Renal cortical epithelial cell (primary cell): ENCODE measurements around the gene LCNL1. TPM values are rescaled to one million over a fixed set of nuclear protein-coding genes. Genes with fewer than 3 reads are reported as not detected.

ENCODE experiments used
- DNase-seq: peaks from one replicate; pipeline ENCODE4 v3.0.0-alpha.2; 2011; ENCODE audit warnings: low read depth
- total RNA-seq: library from RNA; depleted of rRNA; stranded (reverse); fragments of >200 nt; gene quantifications from 2 replicates; pipeline ENCODE4 v1.2.3, GENCODE V29; 2014

LCNL1 gene
- total RNA-seq, 1 donor from 2014 or later: not detected

DNA sequence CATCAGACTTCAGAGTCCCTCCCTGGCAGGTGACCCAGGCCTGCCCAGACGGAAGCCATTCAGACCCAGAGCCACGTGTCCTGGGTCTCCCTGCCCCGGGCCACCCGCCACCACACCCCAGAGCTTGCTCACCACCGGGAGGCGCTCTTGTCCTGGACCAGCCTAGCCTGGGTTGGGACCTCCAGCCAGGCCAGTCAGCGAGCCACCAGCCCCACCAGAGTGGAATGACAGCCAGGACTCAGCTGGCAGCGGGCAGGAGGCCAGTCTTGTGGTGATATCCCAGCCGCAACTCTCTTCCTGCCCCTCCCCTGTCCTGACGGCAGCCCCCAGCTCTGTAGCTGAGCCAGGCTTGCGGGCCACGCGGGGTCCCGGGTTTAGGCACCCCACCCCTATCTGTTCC, 7.1 kb upstream of the LCNL1 start:
- no peak for DNase-seq

DNA sequence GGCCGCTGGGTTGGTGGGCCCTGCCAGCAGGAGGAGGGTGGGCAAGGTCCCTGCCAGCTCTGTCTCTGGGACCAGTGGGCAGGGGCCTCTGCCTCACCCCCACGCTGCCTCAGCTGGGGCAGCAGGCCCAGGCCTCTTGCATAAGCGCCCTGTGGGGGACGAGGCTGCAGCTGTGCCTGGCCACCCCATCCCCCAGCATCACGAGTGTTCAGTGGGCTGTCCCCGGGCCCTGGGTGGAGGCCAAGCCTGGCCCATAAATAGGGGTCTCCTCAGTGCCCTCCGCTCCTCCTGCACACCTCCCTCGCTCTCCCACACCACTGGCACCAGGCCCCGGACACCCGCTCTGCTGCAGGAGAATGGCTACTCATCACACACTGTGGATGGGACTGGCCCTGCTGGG, 5.6 kb upstream of the LCNL1 start, which contains the start of gene PTGDS:
PTGDS (plus strand) TSS at position 282 of the 400 bp plus-strand sequence; CDS start at position 357, 75 bp downstream.
- no peak for DNase-seq

DNA sequence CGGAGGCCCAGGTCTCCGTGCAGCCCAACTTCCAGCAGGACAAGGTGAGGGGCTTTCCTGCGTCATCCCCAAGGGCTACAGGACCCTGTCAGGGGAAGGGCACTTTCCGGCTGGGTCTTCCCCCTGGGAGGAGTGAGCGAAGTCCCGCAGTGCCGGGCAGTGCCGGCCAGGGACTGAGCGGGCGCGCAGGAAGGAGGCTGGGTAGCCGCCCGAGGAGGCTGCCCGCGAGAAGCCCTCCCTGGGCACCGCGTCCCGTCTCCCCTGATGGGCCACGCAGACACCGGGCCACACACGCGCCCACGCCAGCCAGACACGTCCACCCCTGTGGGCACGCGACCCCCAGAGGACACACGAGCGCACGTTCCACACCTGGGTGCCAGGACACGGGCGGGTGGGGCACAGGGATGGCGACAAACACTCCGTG, 5.1 kb upstream of the LCNL1 start:
- no peak for DNase-seq

DNA sequence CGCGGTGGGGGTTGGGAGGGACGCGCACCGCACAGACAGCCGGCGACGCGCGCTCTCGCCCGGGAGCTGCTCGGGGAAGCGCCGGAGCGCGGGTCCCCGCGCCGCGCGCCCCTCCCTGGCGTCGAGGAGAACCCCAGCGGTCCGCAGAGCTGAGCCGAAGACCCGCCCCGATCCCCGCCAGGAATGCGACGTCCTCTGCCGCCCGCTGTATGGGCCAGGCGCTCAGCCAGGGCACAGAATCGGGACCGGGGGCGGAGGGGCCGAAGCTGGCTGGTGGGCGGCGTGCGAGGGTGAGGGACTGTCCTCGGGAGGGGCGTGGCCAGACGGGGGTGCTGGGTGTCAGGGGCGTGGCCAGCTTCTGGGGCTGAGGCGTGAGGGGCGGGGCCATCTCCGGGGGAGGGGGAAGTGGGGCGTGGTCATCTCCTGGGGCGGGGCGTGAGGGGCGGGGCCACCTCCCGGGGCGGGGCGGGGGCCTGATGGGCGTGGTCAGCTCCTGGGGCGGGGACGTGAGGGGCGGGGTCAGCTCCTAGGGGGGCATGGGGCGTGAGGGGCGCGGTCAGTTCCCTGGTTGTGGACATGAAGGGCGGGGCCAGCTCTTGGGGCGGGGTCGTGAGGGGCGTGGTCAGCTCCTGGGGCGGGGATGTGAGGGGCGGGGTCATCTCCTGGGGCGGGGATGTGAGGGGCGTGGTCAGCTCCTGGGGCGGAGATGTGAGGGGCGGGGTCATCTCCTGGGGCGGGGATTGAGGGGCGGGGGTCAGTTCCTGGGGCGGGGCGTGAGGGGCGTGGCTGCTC, 4.5 kb upstream of the LCNL1 start:
- no peak for DNase-seq

GRCh38 chr9:136978865-136979544, 3.8 kb upstream of the LCNL1 start:
- no peak for DNase-seq

GRCh38 chr9:136979769-136980587, 2.8 kb upstream of the LCNL1 start:
- no peak for DNase-seq

DNA sequence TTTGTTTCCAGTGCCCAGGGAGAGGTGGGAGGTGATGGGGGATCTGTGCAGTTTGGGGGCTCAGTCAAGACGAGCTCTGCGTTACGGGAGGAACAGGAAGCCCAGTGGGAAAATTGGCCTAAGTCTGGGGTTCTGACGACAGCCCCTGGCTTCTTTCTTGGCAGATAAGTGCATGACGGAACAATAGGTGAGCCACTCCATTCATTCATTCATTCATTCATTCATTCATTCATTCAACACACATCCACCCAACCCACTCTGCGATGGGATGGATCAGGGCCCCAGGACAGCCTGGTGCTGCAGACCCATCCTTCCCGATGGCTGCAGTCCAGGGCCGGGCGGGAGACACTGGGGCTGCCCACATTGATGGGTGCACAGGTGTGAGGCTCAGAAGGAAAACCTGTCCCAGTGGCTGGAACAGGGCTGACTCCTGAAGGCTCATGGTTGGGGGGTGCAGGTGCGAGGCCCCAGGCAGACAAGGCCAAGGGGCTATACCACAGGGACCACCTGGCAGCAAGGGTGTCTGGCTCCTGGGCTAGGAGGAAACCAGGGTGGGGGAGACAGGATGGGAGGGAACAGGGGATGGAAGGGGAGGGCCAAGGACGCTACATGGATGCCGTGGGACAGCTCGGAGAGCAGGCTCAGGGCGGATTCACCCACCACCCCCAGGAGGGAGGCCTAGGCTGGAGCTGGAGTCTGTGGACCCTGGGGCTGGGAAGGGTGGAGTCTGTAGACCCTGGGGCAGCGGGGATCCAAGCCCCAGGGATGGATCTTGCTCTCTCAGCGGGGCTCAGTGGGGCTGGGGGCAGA, 1.9 kb upstream of the LCNL1 start:
- no peak for DNase-seq

GRCh38 chr9:136981588-136982231, 1.1 kb upstream of the LCNL1 start:
- DNase-seq: no peak

DNA sequence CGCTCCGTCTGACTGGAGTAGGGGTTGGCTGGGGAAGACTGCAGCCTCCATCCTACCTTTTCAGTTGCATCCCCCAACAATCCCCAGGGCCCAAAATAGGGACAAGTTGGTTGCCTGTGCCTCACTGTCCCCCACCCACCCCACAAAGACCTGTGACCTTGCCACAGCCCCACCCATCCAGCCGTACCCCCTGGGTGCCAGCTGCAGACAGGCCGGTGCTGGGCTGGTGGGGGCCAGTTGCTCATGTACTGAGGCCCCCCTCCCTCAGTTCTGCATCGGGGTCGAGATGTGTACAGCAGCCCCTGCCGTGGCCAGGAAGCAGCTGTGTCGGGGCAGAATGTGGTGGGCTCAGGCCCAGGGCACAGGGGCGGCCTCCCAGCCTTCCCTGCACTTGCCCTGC, 374 bp downstream of the LCNL1 start:
- no peak for DNase-seq

DNA sequence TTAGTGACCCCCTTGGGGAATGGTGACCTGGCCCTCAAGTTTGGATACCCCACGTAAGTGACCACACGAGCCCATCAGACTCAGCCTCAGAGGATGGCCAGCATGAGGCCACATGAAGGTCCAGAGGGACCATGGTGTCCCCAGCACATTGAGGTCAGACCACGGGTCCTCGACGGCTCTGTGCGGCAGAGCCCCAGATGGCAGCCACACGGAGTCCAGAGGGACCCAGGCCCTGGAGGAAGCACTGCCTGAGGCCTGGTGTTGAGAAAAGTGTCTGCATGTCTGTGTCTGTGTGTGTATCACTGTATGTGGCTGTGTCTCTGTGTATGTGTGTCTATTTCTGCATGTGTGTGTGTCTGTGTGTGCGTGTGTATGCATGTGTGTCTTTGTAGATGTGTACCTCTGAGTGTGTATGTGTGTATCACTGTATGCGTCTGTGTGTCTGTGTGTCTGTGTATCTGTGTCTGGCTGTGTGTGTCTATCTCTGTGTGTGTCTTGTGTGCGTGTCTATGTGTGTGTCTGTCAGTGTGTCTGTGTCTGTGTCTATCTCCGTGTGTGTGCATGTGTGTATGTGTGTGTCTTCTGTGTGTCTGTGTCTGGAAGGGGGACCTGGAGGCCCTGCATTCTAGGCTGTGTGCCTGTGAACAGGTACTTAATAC, 992 bp downstream of the LCNL1 start:
- no peak for DNase-seq

- DNase-seq: no peak
Measured at GRCh38 chr9:136984464-136985026, 1.8 kb downstream of the LCNL1 start.

DNA sequence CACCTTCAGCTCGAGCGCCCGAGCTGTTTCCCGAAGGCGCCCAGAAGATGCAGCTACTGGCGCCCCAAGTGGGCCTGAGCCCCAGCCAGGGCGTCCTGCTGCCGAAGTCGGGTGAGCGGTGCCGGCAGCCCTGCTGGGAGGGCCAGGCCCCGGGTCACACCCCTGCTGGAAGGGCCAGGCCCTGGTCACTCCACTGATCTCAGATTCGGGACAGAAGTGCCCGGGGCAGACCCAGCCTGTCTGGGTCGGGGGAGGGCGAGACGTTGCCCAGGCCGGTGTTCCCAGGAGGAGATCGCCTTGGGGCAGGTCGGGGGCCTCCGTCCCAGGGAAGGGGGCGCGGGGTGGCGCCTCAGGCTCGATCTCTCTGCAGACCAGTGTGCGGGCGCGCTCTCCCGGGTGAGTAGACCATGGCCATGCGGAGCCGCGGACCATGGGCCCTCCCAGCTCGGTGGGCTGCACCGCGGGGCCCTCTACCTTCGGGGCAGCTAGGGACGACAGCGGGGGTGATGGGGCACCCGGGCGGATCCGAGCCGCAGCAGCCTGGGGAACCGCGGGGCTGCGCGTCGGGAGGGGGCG, 2.3 kb downstream of the LCNL1 start:
- DNase-seq: no peak

- DNase-seq: no peak
Measured at GRCh38 chr9:136985853-136986252, 3.1 kb downstream of the LCNL1 start.

GRCh38 chr9:136988872-136989271, 6.1 kb downstream of the LCNL1 start:
- DNase-seq: no peak

DNA sequence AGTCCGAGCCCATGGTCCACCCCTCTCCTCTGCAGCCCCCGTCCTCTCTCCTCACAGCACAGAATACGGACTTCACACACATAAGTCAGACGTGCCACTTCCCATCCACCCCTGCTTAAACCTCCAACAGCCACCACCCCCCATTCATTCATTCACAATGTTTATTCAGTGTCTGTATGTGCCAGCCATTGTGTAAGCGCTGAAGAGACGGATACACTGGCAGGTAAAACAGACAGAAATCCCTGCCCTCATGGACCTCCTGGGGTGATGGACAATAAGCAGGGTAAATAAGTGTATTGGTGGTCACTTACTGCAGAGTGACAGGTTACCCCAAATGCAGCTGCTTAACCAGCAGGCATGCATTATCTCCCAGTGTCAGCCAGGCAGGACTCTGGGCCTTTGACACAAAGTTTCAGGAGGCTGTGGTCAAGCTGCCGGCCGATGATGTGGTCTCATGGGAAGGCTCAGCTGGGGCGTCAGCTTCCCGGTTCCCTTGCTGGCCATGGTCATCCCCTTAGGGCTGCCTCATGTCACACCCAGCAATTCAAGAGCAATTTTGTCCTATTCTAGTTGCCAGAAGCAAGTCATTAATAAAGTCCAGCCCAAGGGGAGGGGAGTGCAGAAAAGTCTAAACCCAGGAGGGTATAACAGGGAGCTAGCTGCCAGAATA, 7.6 kb downstream of the LCNL1 start:
- DNase-seq: no peak

DNA sequence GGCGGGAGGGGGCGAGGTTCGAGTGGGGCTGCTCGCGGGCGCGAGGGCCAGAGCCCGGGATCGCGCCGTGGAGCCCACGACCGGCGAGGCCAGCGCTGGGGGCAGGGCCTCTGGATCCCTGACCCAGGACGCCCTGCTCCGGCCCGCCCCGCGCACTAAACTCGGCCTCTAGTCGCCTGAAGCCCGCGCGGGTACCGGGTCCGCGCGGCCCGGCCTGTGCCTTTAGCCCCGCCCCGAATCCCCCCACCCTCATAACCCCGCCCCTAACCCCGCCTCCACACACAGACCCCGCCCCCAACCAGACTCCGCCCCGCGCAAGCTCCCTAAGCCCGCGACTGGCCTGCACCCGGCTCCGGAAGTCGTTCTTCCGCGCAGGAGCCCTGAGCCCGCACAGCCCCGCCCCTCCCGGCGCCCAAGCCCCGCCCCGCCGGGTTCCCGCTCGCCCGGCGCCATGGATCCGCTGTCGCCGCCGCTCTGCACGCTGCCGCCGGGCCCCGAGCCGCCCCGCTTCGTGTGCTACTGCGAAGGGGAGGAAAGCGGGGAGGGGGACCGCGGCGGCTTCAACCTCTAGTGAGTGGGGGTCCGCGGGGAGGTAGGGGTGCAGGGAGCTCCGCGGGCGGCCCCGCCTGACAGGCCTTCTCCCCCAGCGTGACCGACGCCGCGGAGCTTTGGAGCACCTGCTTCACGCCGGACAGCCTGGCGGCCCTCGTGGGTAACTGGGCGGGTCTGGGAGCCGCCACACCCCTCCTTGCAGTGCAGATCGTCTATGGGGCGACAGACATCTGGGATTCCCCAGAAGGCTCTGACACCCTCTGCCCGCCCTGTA, 9.4 kb downstream of the LCNL1 start, which contains the start of gene PAXX:
PAXX (plus strand) TSS at position 430 of the 826 bp plus-strand sequence; CDS start at position 452, 22 bp downstream.
- peak; percentile 69 for DNase-seq

- no peak for DNase-seq
Measured at GRCh38 chr9:136992819-136993369, 10.1 kb downstream of the LCNL1 start.
